Measurements from ENCODE around the gene TMEM120B.

DNA sequence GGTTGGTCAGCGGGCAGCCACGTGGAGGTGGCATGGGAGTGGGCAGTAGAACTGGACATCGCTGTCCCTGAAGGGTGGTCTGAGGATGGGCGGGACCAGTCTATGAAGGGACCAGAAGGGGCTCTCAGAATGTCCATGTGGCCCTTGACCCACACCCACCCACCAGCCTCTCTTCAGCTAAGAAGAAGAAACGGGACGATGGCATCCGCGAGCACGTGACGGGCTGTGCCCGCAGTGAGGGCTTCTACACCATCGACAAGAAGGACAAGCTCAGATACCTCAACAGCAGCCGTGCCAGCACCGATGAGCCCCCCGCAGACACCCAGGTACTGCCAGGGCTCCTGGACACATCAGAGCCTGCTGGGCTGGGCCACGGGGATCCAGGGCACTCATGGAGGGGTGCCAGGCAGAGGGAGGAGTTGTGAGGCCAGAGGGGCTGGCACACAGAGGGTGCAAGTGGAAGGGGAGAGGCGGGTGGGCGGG lies 112.5 kb downstream of the TMEM120B start:
- TF ChIP-seq AEBP2 (tag by site-specific recombination; IDR thresholded peaks at IDR 0.05; ENCODE audit: borderline replicate concordance) (no peak), REPIN1 (tag by site-specific recombination; IDR thresholded peaks at IDR 0.05; ENCODE audit: low read depth) (no peak), ZNF645 (tag by site-specific recombination; IDR thresholded peaks at IDR 0.05) (no peak), ZNF302 (tag by site-specific recombination; IDR thresholded peaks at IDR 0.05; ENCODE audit: low read depth) (no peak)
- TF ChIP-seq, protein P1, sequence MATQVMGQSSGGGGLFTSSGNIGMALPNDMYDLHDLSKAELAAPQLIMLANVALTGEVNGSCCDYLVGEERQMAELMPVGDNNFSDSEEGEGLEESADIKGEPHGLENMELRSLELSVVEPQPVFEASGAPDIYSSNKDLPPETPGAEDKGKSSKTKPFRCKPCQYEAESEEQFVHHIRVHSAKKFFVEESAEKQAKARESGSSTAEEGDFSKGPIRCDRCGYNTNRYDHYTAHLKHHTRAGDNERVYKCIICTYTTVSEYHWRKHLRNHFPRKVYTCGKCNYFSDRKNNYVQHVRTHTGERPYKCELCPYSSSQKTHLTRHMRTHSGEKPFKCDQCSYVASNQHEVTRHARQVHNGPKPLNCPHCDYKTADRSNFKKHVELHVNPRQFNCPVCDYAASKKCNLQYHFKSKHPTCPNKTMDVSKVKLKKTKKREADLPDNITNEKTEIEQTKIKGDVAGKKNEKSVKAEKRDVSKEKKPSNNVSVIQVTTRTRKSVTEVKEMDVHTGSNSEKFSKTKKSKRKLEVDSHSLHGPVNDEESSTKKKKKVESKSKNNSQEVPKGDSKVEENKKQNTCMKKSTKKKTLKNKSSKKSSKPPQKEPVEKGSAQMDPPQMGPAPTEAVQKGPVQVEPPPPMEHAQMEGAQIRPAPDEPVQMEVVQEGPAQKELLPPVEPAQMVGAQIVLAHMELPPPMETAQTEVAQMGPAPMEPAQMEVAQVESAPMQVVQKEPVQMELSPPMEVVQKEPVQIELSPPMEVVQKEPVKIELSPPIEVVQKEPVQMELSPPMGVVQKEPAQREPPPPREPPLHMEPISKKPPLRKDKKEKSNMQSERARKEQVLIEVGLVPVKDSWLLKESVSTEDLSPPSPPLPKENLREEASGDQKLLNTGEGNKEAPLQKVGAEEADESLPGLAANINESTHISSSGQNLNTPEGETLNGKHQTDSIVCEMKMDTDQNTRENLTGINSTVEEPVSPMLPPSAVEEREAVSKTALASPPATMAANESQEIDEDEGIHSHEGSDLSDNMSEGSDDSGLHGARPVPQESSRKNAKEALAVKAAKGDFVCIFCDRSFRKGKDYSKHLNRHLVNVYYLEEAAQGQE (tag by site-specific recombination; IDR thresholded peaks at IDR 0.05): no peak
- TF ChIP-seq, protein P2, sequence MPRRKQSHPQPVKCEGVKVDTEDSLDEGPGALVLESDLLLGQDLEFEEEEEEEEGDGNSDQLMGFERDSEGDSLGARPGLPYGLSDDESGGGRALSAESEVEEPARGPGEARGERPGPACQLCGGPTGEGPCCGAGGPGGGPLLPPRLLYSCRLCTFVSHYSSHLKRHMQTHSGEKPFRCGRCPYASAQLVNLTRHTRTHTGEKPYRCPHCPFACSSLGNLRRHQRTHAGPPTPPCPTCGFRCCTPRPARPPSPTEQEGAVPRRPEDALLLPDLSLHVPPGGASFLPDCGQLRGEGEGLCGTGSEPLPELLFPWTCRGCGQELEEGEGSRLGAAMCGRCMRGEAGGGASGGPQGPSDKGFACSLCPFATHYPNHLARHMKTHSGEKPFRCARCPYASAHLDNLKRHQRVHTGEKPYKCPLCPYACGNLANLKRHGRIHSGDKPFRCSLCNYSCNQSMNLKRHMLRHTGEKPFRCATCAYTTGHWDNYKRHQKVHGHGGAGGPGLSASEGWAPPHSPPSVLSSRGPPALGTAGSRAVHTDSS (tag by site-specific recombination; IDR thresholded peaks at IDR 0.05): no peak
- TF ChIP-seq, protein P3, sequence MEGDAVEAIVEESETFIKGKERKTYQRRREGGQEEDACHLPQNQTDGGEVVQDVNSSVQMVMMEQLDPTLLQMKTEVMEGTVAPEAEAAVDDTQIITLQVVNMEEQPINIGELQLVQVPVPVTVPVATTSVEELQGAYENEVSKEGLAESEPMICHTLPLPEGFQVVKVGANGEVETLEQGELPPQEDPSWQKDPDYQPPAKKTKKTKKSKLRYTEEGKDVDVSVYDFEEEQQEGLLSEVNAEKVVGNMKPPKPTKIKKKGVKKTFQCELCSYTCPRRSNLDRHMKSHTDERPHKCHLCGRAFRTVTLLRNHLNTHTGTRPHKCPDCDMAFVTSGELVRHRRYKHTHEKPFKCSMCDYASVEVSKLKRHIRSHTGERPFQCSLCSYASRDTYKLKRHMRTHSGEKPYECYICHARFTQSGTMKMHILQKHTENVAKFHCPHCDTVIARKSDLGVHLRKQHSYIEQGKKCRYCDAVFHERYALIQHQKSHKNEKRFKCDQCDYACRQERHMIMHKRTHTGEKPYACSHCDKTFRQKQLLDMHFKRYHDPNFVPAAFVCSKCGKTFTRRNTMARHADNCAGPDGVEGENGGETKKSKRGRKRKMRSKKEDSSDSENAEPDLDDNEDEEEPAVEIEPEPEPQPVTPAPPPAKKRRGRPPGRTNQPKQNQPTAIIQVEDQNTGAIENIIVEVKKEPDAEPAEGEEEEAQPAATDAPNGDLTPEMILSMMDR (tag by site-specific recombination; IDR thresholded peaks at IDR 0.05): no peak

Measured in HEK293 (cell line).